Lower leg skin (tissue), 3 donors: Measurements from ENCODE around the gene DAAM2.

ENCODE experiments used
- POLR2A ChIP-seq, 2 donors: fragments of 450-650 bp; IDR thresholded peaks; one replicate each; pipeline ENCODE4 v1.6.1; 2016 to 2017; ENCODE audit warnings: antibody characterized with exemption in 2 of 2, mild to moderate bottlenecking in 1 of 2, moderate library complexity in 1 of 2
- TF ChIP-seq, protein P1 (sequence below), 3 donors: fragments of 450-650 bp; IDR thresholded peaks; one replicate each; pipeline ENCODE4 v1.5.1; 2016; ENCODE audit warnings: antibody characterized with exemption in 3 of 3, mild to moderate bottlenecking in 3 of 3, moderate library complexity in 2 of 3

DNA sequence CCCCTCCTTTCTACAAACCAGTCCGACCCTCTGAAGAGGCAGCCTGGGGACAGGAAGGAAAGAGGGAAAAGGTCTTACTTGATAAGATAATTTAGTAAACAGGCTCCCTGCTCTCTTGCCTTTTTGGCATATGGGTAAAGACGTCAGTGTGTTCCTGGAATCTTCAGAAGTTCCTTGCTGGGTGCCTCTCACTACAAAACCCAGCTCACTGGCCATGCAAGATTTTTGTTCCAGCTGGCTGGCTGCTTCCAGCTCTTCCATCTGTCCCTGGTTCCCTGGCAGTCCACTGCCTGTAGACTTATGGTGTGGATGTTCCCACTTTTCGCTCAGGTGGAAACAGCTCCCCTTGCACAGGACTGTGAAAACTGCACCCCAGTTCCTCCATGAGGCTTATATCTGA lies 84.7 kb downstream of the DAAM2 start:
- no peak for TF ChIP-seq POLR2A (IDR thresholded peaks at IDR 0.05)
- TF ChIP-seq, protein P1, sequence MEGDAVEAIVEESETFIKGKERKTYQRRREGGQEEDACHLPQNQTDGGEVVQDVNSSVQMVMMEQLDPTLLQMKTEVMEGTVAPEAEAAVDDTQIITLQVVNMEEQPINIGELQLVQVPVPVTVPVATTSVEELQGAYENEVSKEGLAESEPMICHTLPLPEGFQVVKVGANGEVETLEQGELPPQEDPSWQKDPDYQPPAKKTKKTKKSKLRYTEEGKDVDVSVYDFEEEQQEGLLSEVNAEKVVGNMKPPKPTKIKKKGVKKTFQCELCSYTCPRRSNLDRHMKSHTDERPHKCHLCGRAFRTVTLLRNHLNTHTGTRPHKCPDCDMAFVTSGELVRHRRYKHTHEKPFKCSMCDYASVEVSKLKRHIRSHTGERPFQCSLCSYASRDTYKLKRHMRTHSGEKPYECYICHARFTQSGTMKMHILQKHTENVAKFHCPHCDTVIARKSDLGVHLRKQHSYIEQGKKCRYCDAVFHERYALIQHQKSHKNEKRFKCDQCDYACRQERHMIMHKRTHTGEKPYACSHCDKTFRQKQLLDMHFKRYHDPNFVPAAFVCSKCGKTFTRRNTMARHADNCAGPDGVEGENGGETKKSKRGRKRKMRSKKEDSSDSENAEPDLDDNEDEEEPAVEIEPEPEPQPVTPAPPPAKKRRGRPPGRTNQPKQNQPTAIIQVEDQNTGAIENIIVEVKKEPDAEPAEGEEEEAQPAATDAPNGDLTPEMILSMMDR (IDR thresholded peaks at IDR 0.05): no peak
